Erythroblast (primary cell): ENCODE measurements around the gene CDK17.

Source experiments
- GATA1 ChIP-seq: IDR thresholded peaks from 2 replicates; pipeline ENCODE4 v1.6.1; 2011; ENCODE audit warnings: low read depth, mild to moderate bottlenecking, control low read depth, low read length, moderate library complexity
- POLR2A ChIP-seq: IDR thresholded peaks from 2 replicates; pipeline ENCODE4 v1.6.1; 2011; ENCODE audit warnings: mild to moderate bottlenecking, low read length

- no peak for TF ChIP-seq POLR2A
- no peak for TF ChIP-seq GATA1
Observed at GRCh38 chr12:96266238-96266637, 134.0 kb downstream of the CDK17 start.
